Measurements from ENCODE around the gene ST7L. TPM values are rescaled to one million over a fixed set of nuclear protein-coding genes. Genes with fewer than 3 reads are reported as not detected.

Gene ST7L
- total RNA-seq, 4 donors from 2014 or later, result 18.2 to 34.1 (median 19.9) TPM

DNA sequence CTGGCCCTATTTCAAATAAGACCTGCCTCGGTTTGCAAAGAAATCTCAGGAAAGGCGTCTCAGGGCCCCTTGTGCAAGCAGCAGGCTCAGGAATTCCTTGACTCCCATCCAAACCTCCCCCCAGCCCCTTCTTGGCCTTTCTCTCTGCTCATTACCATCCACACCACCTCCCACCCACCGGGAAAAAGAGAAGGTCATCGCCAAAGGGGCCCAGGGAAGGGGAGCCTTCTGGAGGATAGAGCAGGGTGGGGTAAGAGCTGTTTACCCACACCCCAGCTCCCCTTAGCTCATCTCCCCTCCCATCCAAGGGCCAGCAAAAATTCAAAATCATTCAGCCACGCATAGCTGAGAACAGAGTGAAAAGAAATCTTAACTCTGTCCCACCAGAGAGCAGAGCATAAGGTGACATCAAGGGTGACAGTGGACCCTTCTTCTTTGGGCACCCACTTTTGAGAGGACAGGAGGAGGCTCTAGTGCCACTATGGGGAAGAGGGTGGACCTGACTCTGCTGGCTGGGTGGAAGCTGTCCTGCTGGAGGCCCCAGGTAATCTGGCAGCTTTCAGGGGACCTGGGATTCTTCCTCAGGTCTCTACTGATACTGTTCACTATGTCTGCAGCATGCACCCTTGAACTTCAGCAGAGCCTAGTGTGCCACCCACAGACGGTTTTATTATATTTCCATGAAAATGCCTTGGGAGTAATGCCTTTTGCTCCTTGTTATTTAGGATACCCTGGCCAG, 114.1 kb downstream of the ST7L start:
- peaks cover 56% of the 10 kb centered on the region for H3K27me3 ChIP-seq
- no peak for TF ChIP-seq EP300 (IDR thresholded peaks at IDR 0.05)
- TF ChIP-seq, protein P1, sequence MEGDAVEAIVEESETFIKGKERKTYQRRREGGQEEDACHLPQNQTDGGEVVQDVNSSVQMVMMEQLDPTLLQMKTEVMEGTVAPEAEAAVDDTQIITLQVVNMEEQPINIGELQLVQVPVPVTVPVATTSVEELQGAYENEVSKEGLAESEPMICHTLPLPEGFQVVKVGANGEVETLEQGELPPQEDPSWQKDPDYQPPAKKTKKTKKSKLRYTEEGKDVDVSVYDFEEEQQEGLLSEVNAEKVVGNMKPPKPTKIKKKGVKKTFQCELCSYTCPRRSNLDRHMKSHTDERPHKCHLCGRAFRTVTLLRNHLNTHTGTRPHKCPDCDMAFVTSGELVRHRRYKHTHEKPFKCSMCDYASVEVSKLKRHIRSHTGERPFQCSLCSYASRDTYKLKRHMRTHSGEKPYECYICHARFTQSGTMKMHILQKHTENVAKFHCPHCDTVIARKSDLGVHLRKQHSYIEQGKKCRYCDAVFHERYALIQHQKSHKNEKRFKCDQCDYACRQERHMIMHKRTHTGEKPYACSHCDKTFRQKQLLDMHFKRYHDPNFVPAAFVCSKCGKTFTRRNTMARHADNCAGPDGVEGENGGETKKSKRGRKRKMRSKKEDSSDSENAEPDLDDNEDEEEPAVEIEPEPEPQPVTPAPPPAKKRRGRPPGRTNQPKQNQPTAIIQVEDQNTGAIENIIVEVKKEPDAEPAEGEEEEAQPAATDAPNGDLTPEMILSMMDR (IDR thresholded peaks at IDR 0.05), result no peak
- TF ChIP-seq POLR2AphosphoS5 (IDR thresholded peaks at IDR 0.05), result no peak
- TF ChIP-seq POLR2A (IDR thresholded peaks at IDR 0.05), result no peak
- ATAC-seq, result no peak
- 59 to 75% methylated on average over 4 of the region's 6 CpGs for WGBS, 2 donors (ENCODE audit: low coverage in 1 of 2)
- no peak overlapping the region for H3K27ac ChIP-seq
- no peak overlapping the region for H3K4me3 ChIP-seq
- no peaks in the 10 kb centered on the region for H3K36me3 ChIP-seq
- peaks cover 0 to 38% (median 6%) of the 10 kb centered on the region in 3 donors for H3K4me1 ChIP-seq
- no peaks in the 10 kb centered on the region for H3K9me3 ChIP-seq

DNA sequence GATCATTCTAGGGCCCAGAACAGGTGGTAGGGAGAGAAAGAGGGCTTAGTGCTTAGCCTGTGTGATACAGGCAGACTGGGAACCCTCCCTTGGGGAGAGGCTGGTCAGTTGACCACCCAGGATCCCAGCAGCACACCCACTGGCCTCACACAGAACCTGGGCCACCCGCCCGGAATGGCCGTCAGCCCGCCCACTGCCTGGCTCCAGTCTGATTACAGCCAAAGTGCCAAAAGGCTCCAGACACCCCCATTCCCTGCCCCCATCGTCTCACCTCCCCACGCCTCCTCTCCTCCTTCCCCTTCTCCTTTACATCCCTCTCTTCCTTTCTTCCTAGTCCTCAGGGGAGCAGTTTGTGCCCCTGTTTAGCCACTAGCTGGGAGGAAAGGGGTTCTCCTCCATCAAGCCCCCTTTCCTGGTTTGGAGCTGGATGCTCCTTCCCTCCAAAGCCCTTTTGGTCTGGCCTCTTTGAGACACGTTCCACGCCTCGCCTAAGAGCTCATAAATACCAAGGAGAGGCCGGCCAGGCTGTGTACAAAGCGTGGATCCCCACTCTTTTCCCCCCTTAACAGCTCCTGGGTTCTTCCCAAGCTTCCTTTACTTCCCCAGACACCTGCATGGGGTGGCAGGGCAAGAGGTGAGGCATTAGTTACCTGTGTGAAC, 114.8 kb downstream of the ST7L start:
- 46 to 68% methylated on average over 5 to 7 of the region's 11 CpGs for WGBS, 2 donors (ENCODE audit: low coverage in 1 of 2)
- no peaks in the 10 kb centered on the region for H3K9me3 ChIP-seq
- H3K4me3 ChIP-seq, result no peak overlapping the region
- peaks cover 0 to 33% (median 6%) of the 10 kb centered on the region in 3 donors for H3K4me1 ChIP-seq
- peaks cover 49% of the 10 kb centered on the region for H3K27me3 ChIP-seq
- TF ChIP-seq, protein P1 (IDR thresholded peaks at IDR 0.05), result no peak
- TF ChIP-seq POLR2A (IDR thresholded peaks at IDR 0.05) (no peak), POLR2AphosphoS5 (IDR thresholded peaks at IDR 0.05) (no peak)
- no peaks in the 10 kb centered on the region for H3K36me3 ChIP-seq
- H3K27ac ChIP-seq, result no peak overlapping the region
- ATAC-seq, result no peak

DNA sequence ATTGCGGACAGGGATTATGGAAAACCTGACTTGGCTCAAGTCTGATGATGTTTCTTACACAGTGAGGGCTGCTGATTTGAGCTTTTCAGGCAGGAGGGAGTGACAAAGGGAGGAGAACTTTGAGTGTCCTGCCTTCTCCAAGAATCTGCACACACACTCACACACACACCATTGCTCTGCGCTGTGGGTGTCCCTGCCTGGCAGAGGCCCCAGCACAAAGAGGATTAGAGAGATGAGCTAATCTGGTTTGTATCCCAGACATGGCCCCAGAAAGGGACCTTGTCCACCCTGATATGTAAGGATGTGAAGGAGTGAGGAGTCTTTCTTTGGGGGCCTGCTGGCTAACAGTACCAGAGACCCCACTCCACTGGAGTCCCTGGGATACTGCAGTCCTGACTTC, 116.1 kb downstream of the ST7L start:
- 50 to 90% methylated on average over 1 to 2 of the region's 2 CpGs for WGBS, 2 donors (ENCODE audit: low coverage in 1 of 2)
- Histone ChIP-seq H3K9me3 (no peaks in the 10 kb centered on the region), H3K27me3 (peaks cover 36% of the 10 kb centered on the region), H3K36me3 (no peaks in the 10 kb centered on the region), H3K4me1 (peaks cover 0 to 20% (median 3%) of the 10 kb centered on the region in 3 donors), H3K27ac (peak overlapping the region in 1 of 4 donors; percentile 68), H3K4me3 (no peak overlapping the region)
- peak; percentile 35 for ATAC-seq
- TF ChIP-seq EP300 (IDR thresholded peaks at IDR 0.05) (no peak), POLR2A (IDR thresholded peaks at IDR 0.05) (no peak), POLR2AphosphoS5 (IDR thresholded peaks at IDR 0.05) (no peak)
- TF ChIP-seq, protein P1 (IDR thresholded peaks at IDR 0.05), result no peak

DNA sequence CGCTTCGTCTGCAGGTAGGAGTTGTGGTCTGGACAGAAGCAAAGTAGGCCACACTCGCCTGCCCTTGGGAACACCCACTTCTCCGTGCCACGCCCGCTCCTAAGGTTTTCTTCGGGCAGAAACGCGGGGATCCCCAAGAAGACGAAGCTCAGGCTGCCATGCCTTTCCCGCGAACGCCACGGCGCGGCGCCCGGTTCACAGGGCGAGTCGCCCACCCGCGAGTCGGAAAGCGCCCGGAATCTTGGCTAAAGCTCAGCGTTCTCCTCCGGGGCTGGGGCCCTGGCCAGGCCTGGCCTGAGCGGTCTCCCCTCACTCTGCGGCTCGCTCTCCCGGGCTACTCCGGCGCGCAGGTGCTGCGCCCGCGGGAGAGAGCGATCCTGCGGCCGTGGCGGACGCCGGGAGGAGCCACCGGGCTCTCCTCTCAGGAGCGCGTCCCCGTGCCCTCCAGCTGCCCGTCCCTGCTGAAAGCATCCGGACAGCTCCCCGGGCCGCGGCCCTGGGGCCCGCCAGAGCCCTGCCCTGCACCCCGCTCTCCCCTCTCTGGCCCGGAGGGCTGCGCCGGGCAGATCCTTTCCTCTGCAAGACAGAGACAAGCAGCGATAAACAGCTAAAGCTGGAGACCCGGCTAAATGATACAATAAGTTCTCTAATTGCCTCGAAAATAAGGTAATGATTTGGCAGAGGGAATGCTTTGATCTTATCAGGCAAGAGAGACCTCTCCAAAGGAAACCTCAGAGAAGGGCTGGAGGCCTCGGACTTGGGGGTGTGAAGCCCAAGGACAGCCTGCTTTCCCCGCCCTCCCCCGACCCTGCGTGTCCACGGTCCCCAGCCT, 116.9 kb downstream of the ST7L start:
- peak; percentile 81 for ATAC-seq
- TF ChIP-seq POLR2A (IDR thresholded peaks at IDR 0.05) (no peak), POLR2AphosphoS5 (IDR thresholded peaks at IDR 0.05) (no peak)
- TF ChIP-seq, protein P1 (IDR thresholded peaks at IDR 0.05), result peak in 3 of 4 experiments; percentile 59 to 81 (median 66)
- H3K4me1 ChIP-seq, result peaks cover 0 to 17% (median 3%) of the 10 kb centered on the region in 3 donors
- H3K9me3 ChIP-seq, result no peaks in the 10 kb centered on the region
- peaks cover 28% of the 10 kb centered on the region for H3K27me3 ChIP-seq
- H3K27ac ChIP-seq, result peak overlapping the region in 2 of 4 donors; percentile 41 to 68
- H3K36me3 ChIP-seq, result no peaks in the 10 kb centered on the region
- peak overlapping the region; percentile 22 to 62 for H3K4me3 ChIP-seq
- WGBS, 2 donors (ENCODE audit: low coverage in 1 of 2), result 13 to 22% methylated on average over 3 of the region's 65 CpGs
